ENCODE measurements around the gene EXOSC7.

The EXOSC7 gene

GRCh38 chr3:45000823-45001222 lies 24.8 kb downstream of the EXOSC7 start:
- TF ChIP-seq, protein P1, sequence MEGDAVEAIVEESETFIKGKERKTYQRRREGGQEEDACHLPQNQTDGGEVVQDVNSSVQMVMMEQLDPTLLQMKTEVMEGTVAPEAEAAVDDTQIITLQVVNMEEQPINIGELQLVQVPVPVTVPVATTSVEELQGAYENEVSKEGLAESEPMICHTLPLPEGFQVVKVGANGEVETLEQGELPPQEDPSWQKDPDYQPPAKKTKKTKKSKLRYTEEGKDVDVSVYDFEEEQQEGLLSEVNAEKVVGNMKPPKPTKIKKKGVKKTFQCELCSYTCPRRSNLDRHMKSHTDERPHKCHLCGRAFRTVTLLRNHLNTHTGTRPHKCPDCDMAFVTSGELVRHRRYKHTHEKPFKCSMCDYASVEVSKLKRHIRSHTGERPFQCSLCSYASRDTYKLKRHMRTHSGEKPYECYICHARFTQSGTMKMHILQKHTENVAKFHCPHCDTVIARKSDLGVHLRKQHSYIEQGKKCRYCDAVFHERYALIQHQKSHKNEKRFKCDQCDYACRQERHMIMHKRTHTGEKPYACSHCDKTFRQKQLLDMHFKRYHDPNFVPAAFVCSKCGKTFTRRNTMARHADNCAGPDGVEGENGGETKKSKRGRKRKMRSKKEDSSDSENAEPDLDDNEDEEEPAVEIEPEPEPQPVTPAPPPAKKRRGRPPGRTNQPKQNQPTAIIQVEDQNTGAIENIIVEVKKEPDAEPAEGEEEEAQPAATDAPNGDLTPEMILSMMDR (IDR thresholded peaks at IDR 0.05; ENCODE audit: low read depth, low read length, missing control alignments) = no peak
- no peak for DNase-seq (ENCODE audit: low read depth)
- H3K4me3 ChIP-seq (ENCODE audit: low read depth, low read length) = no peak overlapping the region

DNA sequence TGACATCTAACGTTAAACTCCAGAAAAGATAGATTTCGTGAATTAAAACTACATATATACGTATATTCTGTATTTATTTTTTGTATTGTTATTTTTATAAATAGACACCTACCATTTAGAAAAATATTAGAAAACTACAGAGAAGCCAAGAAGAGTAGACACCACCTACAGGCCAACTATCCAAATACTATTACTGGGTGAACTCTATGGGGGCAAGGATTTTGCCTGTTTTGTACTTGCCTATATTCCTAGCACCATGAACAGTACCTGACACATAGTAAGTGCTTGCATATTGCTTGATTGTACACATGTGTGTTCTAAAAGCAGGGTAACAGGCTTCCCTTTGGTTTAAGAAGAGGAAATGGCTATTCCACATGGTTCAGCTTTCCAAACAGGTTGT lies 25.7 kb downstream of the EXOSC7 start:
- no peak for DNase-seq (ENCODE audit: low read depth)
- H3K4me3 ChIP-seq (ENCODE audit: low read depth, low read length) = no peak overlapping the region

GRCh38 chr3:45002139-45002660 lies 26.2 kb downstream of the EXOSC7 start:
- no peak overlapping the region for H3K4me3 ChIP-seq (ENCODE audit: low read depth, low read length)
- DNase-seq (ENCODE audit: low read depth) = no peak

More for the DNA sequence above, 25.7 kb downstream of the EXOSC7 start:
- TF ChIP-seq, protein P1 (IDR thresholded peaks at IDR 0.05; ENCODE audit: low read depth, low read length, missing control alignments) = no peak

DNA sequence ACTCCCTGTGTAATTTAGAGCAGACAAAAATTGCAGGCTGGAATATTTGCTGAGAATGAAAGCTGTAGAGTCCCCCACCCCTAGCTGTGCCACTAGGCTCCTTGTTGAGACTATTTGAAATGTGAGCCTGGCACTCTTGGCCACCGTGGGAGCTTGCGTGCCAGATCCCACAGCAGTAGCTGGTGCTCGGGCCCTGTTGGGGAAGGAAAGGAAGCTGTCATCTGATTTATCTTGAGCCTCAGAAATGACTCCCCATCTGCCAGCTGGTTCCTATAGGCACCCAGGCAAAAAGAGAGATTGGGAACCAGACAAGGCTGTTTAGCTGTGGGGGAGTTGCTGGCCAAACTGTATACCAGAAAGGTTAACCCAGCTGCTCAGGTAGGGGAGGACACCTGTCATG lies 26.7 kb downstream of the EXOSC7 start:
- DNase-seq (ENCODE audit: low read depth) = no peak
- no peak overlapping the region for H3K4me3 ChIP-seq (ENCODE audit: low read depth, low read length)
- TF ChIP-seq, protein P1 (IDR thresholded peaks at IDR 0.05; ENCODE audit: low read depth, low read length, missing control alignments) = no peak

More at GRCh38 chr3:45002139-45002660, 26.2 kb downstream of the EXOSC7 start:
- TF ChIP-seq, protein P1 (IDR thresholded peaks at IDR 0.05; ENCODE audit: low read depth, low read length, missing control alignments) = no peak

DNA sequence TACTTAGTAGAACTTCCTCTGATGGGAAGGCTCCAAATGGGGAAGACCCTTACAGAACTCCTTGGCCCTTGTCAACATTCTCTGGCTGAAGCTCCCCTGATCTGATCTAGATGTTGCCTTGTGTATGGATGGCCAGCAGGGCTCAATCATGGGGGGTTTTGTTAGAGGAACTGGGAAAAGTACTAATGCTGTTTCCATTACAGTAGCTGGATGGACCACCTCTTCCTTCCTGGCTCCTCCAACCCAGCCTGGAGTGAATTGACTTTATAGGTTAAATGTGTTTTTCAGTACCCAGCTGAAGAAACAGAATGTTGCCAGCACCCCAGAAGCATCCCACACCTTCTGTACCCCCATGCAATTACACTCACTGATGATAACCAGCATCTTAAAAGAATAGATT lies 27.4 kb downstream of the EXOSC7 start:
- H3K4me3 ChIP-seq (ENCODE audit: low read depth, low read length) = no peak overlapping the region
- TF ChIP-seq, protein P1 (IDR thresholded peaks at IDR 0.05; ENCODE audit: low read depth, low read length, missing control alignments) = no peak
- DNase-seq (ENCODE audit: low read depth) = no peak

GRCh38 chr3:45003859-45004258 lies 27.8 kb downstream of the EXOSC7 start:
- DNase-seq (ENCODE audit: low read depth) = no peak
- TF ChIP-seq, protein P1 (IDR thresholded peaks at IDR 0.05; ENCODE audit: low read depth, low read length, missing control alignments) = no peak
- no peak overlapping the region for H3K4me3 ChIP-seq (ENCODE audit: low read depth, low read length)

DNA sequence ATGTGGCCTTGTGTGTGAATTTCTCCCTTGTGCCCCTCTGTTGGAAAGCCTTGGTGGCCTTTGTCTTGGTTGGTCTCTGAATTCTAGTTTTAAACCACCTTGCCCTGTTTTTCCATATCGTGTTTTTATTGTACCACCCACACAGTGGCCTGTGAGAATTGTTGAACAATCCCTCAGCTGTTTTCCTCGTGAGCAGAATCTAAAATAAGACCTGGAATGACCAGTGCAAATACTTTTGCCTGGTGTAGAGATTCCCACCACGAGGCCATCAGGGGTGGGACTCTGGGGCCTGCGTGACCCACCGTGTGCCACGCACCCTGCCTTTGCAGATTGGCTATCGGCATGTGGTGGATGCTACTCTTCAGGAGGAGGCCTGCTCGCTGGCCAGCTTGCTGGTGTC lies 31.0 kb downstream of the EXOSC7 start:
- no peak overlapping the region for H3K4me3 ChIP-seq (ENCODE audit: low read depth, low read length)
- TF ChIP-seq, protein P1 (IDR thresholded peaks at IDR 0.05; ENCODE audit: low read depth, low read length, missing control alignments) = no peak
- DNase-seq (ENCODE audit: low read depth) = no peak

Measured in GM12864 (cell line).